ENCODE measurements around the gene TJP2. TPM values are rescaled to one million over a fixed set of nuclear protein-coding genes. Genes with fewer than 3 reads are reported as not detected.

The TJP2 gene
- total and polyA plus RNA-seq, 2 of the 4 experiments (the other 2 are of a cell fraction) = 38.3 to 49.3 TPM

DNA sequence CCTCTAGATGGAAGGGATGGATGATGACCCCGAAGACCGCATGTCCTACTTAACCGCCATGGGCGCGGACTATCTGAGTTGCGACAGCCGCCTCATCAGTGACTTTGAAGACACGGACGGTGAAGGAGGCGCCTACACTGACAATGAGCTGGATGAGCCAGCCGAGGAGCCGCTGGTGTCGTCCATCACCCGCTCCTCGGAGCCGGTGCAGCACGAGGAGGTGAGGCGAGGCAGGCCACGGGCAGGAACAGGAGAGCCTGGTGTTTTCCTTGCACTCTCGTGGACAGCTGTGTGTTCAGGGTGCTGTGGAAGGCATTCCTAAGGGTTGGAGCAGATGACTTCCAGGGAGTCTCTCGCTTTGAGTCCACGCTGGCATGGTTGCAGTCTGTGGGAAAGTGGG is 73.9 kb downstream of the TJP2 start:
- Histone ChIP-seq H3K18ac (ENCODE audit: low read depth, low read length) (no peak overlapping the region), H3K9me3 (ENCODE audit: control insufficient read depth, insufficient read depth, low read length) (no peaks in the 10 kb centered on the region), H2AK5ac (ENCODE audit: low read depth, low read length) (no peak overlapping the region), H3K4ac (ENCODE audit: low read depth, low read length) (no peak overlapping the region), H3K4me3 (ENCODE audit: insufficient read depth, low read depth, low read length) (no peak overlapping the region), H3K36me3 (ENCODE audit: control insufficient read depth, insufficient read depth, low read length) (peaks cover 20% of the 10 kb centered on the region), H2AFZ (replicated peaks; ENCODE audit: low read length, poor library complexity) (no peak overlapping the region), H3K4me1 (ENCODE audit: control insufficient read depth, insufficient read depth, low read length) (no peaks in the 10 kb centered on the region), H4K8ac (ENCODE audit: low read depth in 2 of 2, low read length in 2 of 2) (no peak overlapping the region), H2AK9ac (replicated peaks; ENCODE audit: low read depth, low read length, poor library complexity) (no peak overlapping the region), H3K56ac (ENCODE audit: extremely low read depth, insufficient read depth, low read length) (no peak overlapping the region), H3K79me1 (ENCODE audit: low read depth in 1 of 2, low read length in 2 of 2) (peaks cover 0 to 2% of the 10 kb centered on the region in 2 experiments; a peak in 2 of 4 replicates), H2BK5ac (ENCODE audit: low read depth, low read length, poor library complexity, severe bottlenecking) (no peak overlapping the region), H3K4me2 (ENCODE audit: low read depth, low read length) (no peak overlapping the region), H2BK120ac (ENCODE audit: low read depth, low read length) (no peak overlapping the region), H2BK15ac (ENCODE audit: low read depth, low read length) (no peak overlapping the region), H4K5ac (ENCODE audit: low read depth, low read length) (no peak overlapping the region), H3K27me3 (ENCODE audit: control insufficient read depth, insufficient read depth, low read length) (no peaks in the 10 kb centered on the region), H3K27ac (ENCODE audit: insufficient read depth, low read length) (no peak overlapping the region), H3K14ac (replicated peaks; ENCODE audit: low read depth, low read length) (no peak overlapping the region), H3K9ac (ENCODE audit: low read depth, low read length) (no peak overlapping the region), H3K9me1 (ENCODE audit: insufficient read depth, low read length) (peaks cover 2% of the 10 kb centered on the region; the same call in 1 of the 2 replicates), H4K20me1 (ENCODE audit: insufficient read depth, low read length) (no peaks in the 10 kb centered on the region), H2BK20ac (ENCODE audit: low read depth, low read length) (no peak overlapping the region), H4K91ac (ENCODE audit: insufficient read depth, low read depth, low read length) (no peak overlapping the region), H3K23ac (ENCODE audit: low read depth, low read length) (no peak overlapping the region)
- no peak for ATAC-seq (ENCODE audit: low read depth)
- WGBS, 2 experiments (ENCODE audit: extremely low coverage in 2 of 2, insufficient read length in 1 of 2) = 98% methylated on average over 9 of the region's 22 CpGs; no CpG with 5 or more reads in 1 of the 2 experiments
- CTCF ChIA-PET = no interaction called here
- BruUV-seq (replicated peaks) = no TSS peak
- in situ Hi-C loops (cut with MboI; ENCODE audit: low sequenced_read_pairs) = no loop called here
- intact Hi-C loops (cut with micrococcal nuclease) = no loop called here
- dilution Hi-C loops (cut with HindIII; ENCODE audit: low sequenced_read_pairs, unreplicated experiment) = no loop called here
- DNase-seq = no peak
- POLR2A ChIA-PET (ENCODE audit: unreplicated experiment) = no interaction called here
- TF ChIP-seq CEBPB (IDR thresholded peaks at IDR 0.05; ENCODE audit: low read depth, low read length) (no peak), NFE2L2 (IDR thresholded peaks at IDR 0.05; ENCODE audit: low read depth, low read length) (no peak), RAD21 (IDR thresholded peaks at IDR 0.05; ENCODE audit: low read length) (no peak), MAFK (IDR thresholded peaks at IDR 0.05; ENCODE audit: low read depth, low read length) (no peak), POLR2A (IDR thresholded peaks at IDR 0.05; ENCODE audit: low read depth, low read length) (no peak), SMC3 (IDR thresholded peaks at IDR 0.05; ENCODE audit: low read depth, low read length) (no peak), CHD1 (IDR thresholded peaks at IDR 0.05; ENCODE audit: low read depth, low read length) (no peak), RCOR1 (IDR thresholded peaks at IDR 0.05; ENCODE audit: insufficient replicate concordance, low read length) (no peak), MXI1 (IDR thresholded peaks at IDR 0.05; ENCODE audit: borderline replicate concordance, low read depth, low read length) (no peak), BHLHE40 (IDR thresholded peaks at IDR 0.05; ENCODE audit: low read depth, low read length) (no peak), FOS (IDR thresholded peaks at IDR 0.05; ENCODE audit: low read depth, low read length) (no peak), RFX5 (IDR thresholded peaks at IDR 0.05; ENCODE audit: low read depth, low read length) (no peak), MAZ (IDR thresholded peaks at IDR 0.05; ENCODE audit: borderline replicate concordance, low read depth, low read length) (no peak)
- TF ChIP-seq, protein P1, sequence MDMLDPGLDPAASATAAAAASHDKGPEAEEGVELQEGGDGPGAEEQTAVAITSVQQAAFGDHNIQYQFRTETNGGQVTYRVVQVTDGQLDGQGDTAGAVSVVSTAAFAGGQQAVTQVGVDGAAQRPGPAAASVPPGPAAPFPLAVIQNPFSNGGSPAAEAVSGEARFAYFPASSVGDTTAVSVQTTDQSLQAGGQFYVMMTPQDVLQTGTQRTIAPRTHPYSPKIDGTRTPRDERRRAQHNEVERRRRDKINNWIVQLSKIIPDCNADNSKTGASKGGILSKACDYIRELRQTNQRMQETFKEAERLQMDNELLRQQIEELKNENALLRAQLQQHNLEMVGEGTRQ (IDR thresholded peaks at IDR 0.05; ENCODE audit: low read depth, low read length) = no peak
- TF ChIP-seq, protein P2, sequence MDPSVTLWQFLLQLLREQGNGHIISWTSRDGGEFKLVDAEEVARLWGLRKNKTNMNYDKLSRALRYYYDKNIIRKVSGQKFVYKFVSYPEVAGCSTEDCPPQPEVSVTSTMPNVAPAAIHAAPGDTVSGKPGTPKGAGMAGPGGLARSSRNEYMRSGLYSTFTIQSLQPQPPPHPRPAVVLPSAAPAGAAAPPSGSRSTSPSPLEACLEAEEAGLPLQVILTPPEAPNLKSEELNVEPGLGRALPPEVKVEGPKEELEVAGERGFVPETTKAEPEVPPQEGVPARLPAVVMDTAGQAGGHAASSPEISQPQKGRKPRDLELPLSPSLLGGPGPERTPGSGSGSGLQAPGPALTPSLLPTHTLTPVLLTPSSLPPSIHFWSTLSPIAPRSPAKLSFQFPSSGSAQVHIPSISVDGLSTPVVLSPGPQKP (IDR thresholded peaks at IDR 0.05; ENCODE audit: borderline replicate concordance, low read depth, low read length) = no peak
- TF ChIP-seq, protein P3, sequence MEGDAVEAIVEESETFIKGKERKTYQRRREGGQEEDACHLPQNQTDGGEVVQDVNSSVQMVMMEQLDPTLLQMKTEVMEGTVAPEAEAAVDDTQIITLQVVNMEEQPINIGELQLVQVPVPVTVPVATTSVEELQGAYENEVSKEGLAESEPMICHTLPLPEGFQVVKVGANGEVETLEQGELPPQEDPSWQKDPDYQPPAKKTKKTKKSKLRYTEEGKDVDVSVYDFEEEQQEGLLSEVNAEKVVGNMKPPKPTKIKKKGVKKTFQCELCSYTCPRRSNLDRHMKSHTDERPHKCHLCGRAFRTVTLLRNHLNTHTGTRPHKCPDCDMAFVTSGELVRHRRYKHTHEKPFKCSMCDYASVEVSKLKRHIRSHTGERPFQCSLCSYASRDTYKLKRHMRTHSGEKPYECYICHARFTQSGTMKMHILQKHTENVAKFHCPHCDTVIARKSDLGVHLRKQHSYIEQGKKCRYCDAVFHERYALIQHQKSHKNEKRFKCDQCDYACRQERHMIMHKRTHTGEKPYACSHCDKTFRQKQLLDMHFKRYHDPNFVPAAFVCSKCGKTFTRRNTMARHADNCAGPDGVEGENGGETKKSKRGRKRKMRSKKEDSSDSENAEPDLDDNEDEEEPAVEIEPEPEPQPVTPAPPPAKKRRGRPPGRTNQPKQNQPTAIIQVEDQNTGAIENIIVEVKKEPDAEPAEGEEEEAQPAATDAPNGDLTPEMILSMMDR (conservative IDR thresholded peaks at IDR 0.05; ENCODE audit: low read depth, low read length) = no peak
